HepG2 (cell line): ENCODE data around the gene GLG1. TPM values are rescaled to one million over a fixed set of nuclear protein-coding genes. Genes with fewer than 3 reads are reported as not detected.

ENCODE experiments used
- CBX2 ChIP-seq, 2 experiments: fragments of 200-600 bp in 1 of 2; sonication (generic); formaldehyde crosslinking in 1 of 2; IDR thresholded peaks; 2 replicates each; pipeline versions ENCODE4 v1.7.0 to v1.8.1; 2018 to 2022; ENCODE audit warnings: low read depth in 2 of 2, low read length in 1 of 2, mild to moderate bottlenecking in 1 of 2, missing genetic modification reagents in 1 of 2
- ZBTB4 ChIP-seq: sonication (generic); formaldehyde crosslinking; IDR thresholded peaks from 2 replicates; pipeline ENCODE4 v1.4.0; 2020; ENCODE audit warnings: missing genetic modification reagents, mild to moderate bottlenecking, borderline replicate concordance
- ZBTB8A ChIP-seq: sonication (generic); formaldehyde crosslinking; IDR thresholded peaks from 2 replicates; pipeline ENCODE4 v1.4.0; 2020; ENCODE audit warnings: mild to moderate bottlenecking, low read depth, missing genetic modification reagents, borderline replicate concordance
- ZNF644 ChIP-seq: IDR thresholded peaks from 2 replicates; pipeline ENCODE4 v1.6.1; 2016; ENCODE audit warnings: low read depth
- ZNF660 ChIP-seq: sonication (generic); formaldehyde crosslinking; IDR thresholded peaks from 2 replicates; pipeline ENCODE4 v1.5.1; 2020; ENCODE audit warnings: mild to moderate bottlenecking, low read depth, missing genetic modification reagents, borderline replicate concordance
- polyA plus RNA-seq, 8 experiments: library from polyadenylated mRNA; depleted of rRNA in 3 of 8; stranded (reverse) in 7 of 8; unstranded in 1 of 8; fragments of >200 nt; fragmentation: Illumina TruSeq in 4 of 8; extraction: Trizol in 4 of 8; gene quantifications; 2 replicates each; pipeline versions ENCODE4 v1.2.1 to v1.2.3, GENCODE V29; 2011 to 2016; ENCODE audit warnings: low read depth in 4 of 8, missing spikeins in 1 of 8, mixed read lengths in 1 of 8; ENCODE audit not compliant: insufficient read depth in 1 of 8
- total RNA-seq, 5 experiments: library from RNA; depleted of rRNA; stranded (reverse); fragments of >200 nt; fragmentation: Illumina TruSeq; extraction: Trizol; gene quantifications; 2 replicates each; pipeline ENCODE4 v1.2.3, GENCODE V29; 2016; ENCODE audit warnings: low read depth in 1 of 5
- TF ChIP-seq, protein P1 (sequence below): sonication (generic); formaldehyde crosslinking; IDR thresholded peaks from 2 replicates; pipeline ENCODE4 v1.5.0; 2020; ENCODE audit warnings: mild to moderate bottlenecking, missing genetic modification reagents
- TF ChIP-seq, protein P2 (sequence below), 2 experiments: IDR thresholded peaks; 2 replicates each; pipeline ENCODE4 v1.6.1; 2011 to 2012; ENCODE audit warnings: low read length in 2 of 2, borderline replicate concordance in 1 of 2, low read depth in 1 of 2, mild to moderate bottlenecking in 1 of 2, moderate library complexity in 1 of 2

Gene GLG1
- total and polyA plus RNA-seq, 2 of the 13 experiments (the other 11 are each of a cell fraction or from before 2014, with no cell fraction given): 87.7 to 141 TPM

DNA sequence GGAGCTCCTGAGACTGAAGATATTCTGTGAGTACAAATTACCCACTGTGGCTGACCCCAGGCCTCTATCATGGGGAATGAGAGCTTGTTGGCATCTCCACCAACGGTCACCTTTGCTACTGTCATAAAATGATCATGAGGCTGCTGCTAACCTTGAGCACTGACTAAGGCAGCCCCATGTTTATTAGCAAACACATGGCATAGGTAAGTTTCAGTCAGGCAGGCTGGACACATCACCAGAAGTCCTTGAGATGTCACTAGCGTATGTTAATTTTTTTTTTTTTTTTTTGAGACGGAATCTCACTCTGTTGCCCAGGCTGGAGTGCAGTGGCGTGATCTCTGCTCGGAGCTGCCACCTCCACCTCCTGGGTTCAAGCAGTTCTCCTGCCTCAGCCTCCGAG is 1.5 kb upstream of the GLG1 start (continued):
- TF ChIP-seq ZBTB4 (0 out of 2 replicates have a peak, but pooled peaks have one; percentile 4), ZNF644 (0 out of 2 replicates have a peak, but pooled peaks have one; percentile 3), CBX2 (IDR thresholded peaks at IDR 0.05; ENCODE audit: low read depth, low read length) (no peak), CBX2 (CRISPR knock-in tag; IDR thresholded peaks at IDR 0.05; ENCODE audit: low read depth) (no peak), ZBTB8A (CRISPR knock-in tag) (no peak), ZNF660 (CRISPR knock-in tag) (no peak)
- TF ChIP-seq, protein P1, sequence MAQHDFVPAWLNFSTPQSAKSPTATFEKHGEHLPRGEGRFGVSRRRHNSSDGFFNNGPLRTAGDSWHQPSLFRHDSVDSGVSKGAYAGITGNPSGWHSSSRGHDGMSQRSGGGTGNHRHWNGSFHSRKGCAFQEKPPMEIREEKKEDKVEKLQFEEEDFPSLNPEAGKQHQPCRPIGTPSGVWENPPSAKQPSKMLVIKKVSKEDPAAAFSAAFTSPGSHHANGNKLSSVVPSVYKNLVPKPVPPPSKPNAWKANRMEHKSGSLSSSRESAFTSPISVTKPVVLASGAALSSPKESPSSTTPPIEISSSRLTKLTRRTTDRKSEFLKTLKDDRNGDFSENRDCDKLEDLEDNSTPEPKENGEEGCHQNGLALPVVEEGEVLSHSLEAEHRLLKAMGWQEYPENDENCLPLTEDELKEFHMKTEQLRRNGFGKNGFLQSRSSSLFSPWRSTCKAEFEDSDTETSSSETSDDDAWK (CRISPR knock-in tag): no peak
- TF ChIP-seq, protein P2, sequence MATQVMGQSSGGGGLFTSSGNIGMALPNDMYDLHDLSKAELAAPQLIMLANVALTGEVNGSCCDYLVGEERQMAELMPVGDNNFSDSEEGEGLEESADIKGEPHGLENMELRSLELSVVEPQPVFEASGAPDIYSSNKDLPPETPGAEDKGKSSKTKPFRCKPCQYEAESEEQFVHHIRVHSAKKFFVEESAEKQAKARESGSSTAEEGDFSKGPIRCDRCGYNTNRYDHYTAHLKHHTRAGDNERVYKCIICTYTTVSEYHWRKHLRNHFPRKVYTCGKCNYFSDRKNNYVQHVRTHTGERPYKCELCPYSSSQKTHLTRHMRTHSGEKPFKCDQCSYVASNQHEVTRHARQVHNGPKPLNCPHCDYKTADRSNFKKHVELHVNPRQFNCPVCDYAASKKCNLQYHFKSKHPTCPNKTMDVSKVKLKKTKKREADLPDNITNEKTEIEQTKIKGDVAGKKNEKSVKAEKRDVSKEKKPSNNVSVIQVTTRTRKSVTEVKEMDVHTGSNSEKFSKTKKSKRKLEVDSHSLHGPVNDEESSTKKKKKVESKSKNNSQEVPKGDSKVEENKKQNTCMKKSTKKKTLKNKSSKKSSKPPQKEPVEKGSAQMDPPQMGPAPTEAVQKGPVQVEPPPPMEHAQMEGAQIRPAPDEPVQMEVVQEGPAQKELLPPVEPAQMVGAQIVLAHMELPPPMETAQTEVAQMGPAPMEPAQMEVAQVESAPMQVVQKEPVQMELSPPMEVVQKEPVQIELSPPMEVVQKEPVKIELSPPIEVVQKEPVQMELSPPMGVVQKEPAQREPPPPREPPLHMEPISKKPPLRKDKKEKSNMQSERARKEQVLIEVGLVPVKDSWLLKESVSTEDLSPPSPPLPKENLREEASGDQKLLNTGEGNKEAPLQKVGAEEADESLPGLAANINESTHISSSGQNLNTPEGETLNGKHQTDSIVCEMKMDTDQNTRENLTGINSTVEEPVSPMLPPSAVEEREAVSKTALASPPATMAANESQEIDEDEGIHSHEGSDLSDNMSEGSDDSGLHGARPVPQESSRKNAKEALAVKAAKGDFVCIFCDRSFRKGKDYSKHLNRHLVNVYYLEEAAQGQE (IDR thresholded peaks at IDR 0.05; ENCODE audit: borderline replicate concordance in 1 of 2, low read depth in 1 of 2, low read length in 2 of 2): no peak
